Calu3 (cell line): ENCODE data around the gene SEC22A. TPM values are rescaled to one million over a fixed set of nuclear protein-coding genes. Genes with fewer than 3 reads are reported as not detected.

ENCODE experiments used
- BruUV-seq: library from RNA; stranded (reverse); fragments of 400-500 nt; replicated peaks from 2 replicates; lab custom pipeline; 2021; lab: Mats Ljungman, UMichigan
- CTCF ChIA-PET: fragments of 300-600 bp; sonication (Branson Sonifier 250); formaldehyde crosslinking; loops from one replicate; lab custom pipeline; 2022; ENCODE audit warnings: antibody characterized with exemption; lab: Charles Lee
- DNase-seq: peaks from one replicate; pipeline ENCODE4 v3.0.0; 2022
- H3K27ac Mint-ChIP-seq: one replicate; pipeline ENCODE4 v1.8.0; 2022; ENCODE audit warnings: mixed read lengths; ENCODE audit not compliant: unreplicated experiment
- H3K27me3 Mint-ChIP-seq: one replicate; pipeline ENCODE4 v1.8.0; 2022; ENCODE audit warnings: mixed read lengths; ENCODE audit not compliant: unreplicated experiment
- H3K36me3 Mint-ChIP-seq: one replicate; pipeline ENCODE4 v1.8.0; 2022; ENCODE audit warnings: mild to moderate bottlenecking, moderate library complexity, mixed read lengths; ENCODE audit not compliant: insufficient read depth, unreplicated experiment
- H3K4me1 Mint-ChIP-seq: one replicate; pipeline ENCODE4 v1.8.0; 2022; ENCODE audit warnings: mild to moderate bottlenecking, low read depth, mixed read lengths; ENCODE audit not compliant: unreplicated experiment
- H3K4me3 Mint-ChIP-seq: one replicate; pipeline ENCODE4 v1.8.0; 2022; ENCODE audit warnings: mild to moderate bottlenecking, low read depth, moderate library complexity, mixed read lengths; ENCODE audit not compliant: unreplicated experiment
- H3K9me3 Mint-ChIP-seq: one replicate; pipeline ENCODE4 v1.8.0; 2022; ENCODE audit warnings: low read depth, mixed read lengths; ENCODE audit not compliant: unreplicated experiment
- CTCF ChIP-seq: fragments of 200-600 bp; IDR thresholded peaks from one replicate; pipeline ENCODE4 v1.8.0; 2022; ENCODE audit warnings: antibody characterized with exemption; ENCODE audit not compliant: unreplicated experiment
- intact Hi-C: fragments of 100-400 bp; cut with micrococcal nuclease; formaldehyde crosslinking; loops from one replicate; pipeline ENCODE4 v1.10.0; 2022; ENCODE audit not compliant: unreplicated experiment
- total RNA-seq: library from RNA; stranded (reverse); gene quantifications from 2 replicates; pipeline ENCODE4 v1.2.3, GENCODE V29; 2022

SEC22A gene
- total RNA-seq, 1 experiment from 2014 or later = 18.6 TPM

DNA sequence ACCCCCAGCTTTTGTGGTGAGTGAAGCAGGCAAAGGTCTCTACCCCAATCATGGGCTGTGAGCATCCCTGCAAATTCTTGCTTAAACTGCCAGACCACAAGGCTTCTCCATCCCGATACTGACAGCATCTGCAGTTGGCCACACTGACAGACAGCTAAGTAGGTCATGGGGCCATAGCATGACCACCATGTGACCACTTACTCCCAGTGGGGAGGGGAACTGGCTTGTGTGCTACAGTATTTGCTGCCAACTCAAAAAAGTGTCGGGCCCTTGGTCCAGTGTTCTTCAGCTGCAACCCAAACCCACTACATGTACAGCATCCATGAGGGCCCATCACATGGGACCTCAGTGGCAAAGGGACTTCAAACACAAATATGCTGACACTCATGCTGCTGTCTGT, 103.4 kb downstream of the SEC22A start:
- no peak overlapping the region for H3K27ac Mint-ChIP-seq
- no peak for DNase-seq
- H3K27me3 Mint-ChIP-seq = peaks cover 39% of the 10 kb centered on the region
- TF ChIP-seq CTCF = no peak
- no peaks in the 10 kb centered on the region for H3K36me3 Mint-ChIP-seq
- no peaks in the 10 kb centered on the region for H3K4me1 Mint-ChIP-seq
- BruUV-seq = no TSS peak
- intact Hi-C loops = no loop called here
- CTCF ChIA-PET = no interaction called here
- peaks cover 4% of the 10 kb centered on the region for H3K9me3 Mint-ChIP-seq
- no peak overlapping the region for H3K4me3 Mint-ChIP-seq

DNA sequence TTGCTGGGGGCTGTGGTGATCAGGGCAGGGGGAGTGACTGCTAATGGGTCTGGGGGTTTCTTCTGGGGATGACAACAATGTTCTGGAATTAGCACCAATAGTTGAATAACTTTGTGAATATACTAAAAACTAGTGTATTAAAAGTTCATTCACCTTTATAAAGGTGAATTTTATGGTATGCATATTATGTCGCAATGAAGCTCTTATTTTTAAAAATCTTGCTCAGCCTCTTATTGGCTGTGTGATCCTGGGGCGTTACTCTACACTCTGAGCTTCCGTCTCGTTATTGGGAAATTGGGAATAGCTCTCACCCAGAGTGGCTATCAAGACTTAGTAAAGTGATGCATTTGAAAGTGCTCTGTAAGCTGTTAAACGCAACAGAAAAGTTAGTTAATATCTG, 105.3 kb downstream of the SEC22A start:
- CTCF ChIA-PET = interaction anchor here (0.6 to 1.0 kb wide), 3 partner anchors 8 to 1136 kb away, joined by 3 read pairs; partner anchors contain the start of gene CCDC14
- Mint-ChIP-seq H3K4me3 (no peak overlapping the region), H3K9me3 (peaks cover 4% of the 10 kb centered on the region), H3K27me3 (peaks cover 57% of the 10 kb centered on the region), H3K27ac (no peak overlapping the region), H3K36me3 (no peaks in the 10 kb centered on the region), H3K4me1 (no peaks in the 10 kb centered on the region)
- DNase-seq = no peak
- no peak for TF ChIP-seq CTCF
- BruUV-seq = no TSS peak
- intact Hi-C loops = no loop called here

- intact Hi-C loops = no loop called here
- BruUV-seq = no TSS peak
- no peaks in the 10 kb centered on the region for H3K36me3 Mint-ChIP-seq
- peaks cover 74% of the 10 kb centered on the region for H3K27me3 Mint-ChIP-seq
- no peak for DNase-seq
- no peak overlapping the region for H3K27ac Mint-ChIP-seq
- no peak overlapping the region for H3K4me3 Mint-ChIP-seq
- H3K4me1 Mint-ChIP-seq = no peaks in the 10 kb centered on the region
- no peaks in the 10 kb centered on the region for H3K9me3 Mint-ChIP-seq
- CTCF ChIA-PET = interaction anchor here (0.7 kb wide), 1 partner anchor 87 kb away, joined by 3 read pairs; no protein-coding TSS in a partner anchor
- TF ChIP-seq CTCF = no peak
Measured at GRCh38 chr3:123310186-123310585, 108.4 kb downstream of the SEC22A start.

- Mint-ChIP-seq H3K4me3 (no peak overlapping the region), H3K4me1 (no peaks in the 10 kb centered on the region), H3K36me3 (no peaks in the 10 kb centered on the region), H3K27ac (no peak overlapping the region), H3K27me3 (peaks cover 80% of the 10 kb centered on the region), H3K9me3 (no peaks in the 10 kb centered on the region)
- TF ChIP-seq CTCF = no peak
- CTCF ChIA-PET = interaction anchor here (0.7 kb wide), 1 partner anchor 86 kb away, joined by 3 read pairs; no protein-coding TSS in a partner anchor
- BruUV-seq = no TSS peak
- DNase-seq = no peak
- intact Hi-C loops = no loop called here
Measured at GRCh38 chr3:123310741-123311140, 109.0 kb downstream of the SEC22A start.
